GM18907 (cell line): ENCODE data around the gene DDX20.

Experiments used
- ATAC-seq: cut with Tn5 transposase; IDR thresholded peaks from one replicate; pipeline ENCODE4 v1.9.1; 2021; ENCODE audit warnings: mild to moderate bottlenecking, moderate library complexity; ENCODE audit not compliant: unreplicated experiment

DDX20 gene

DNA sequence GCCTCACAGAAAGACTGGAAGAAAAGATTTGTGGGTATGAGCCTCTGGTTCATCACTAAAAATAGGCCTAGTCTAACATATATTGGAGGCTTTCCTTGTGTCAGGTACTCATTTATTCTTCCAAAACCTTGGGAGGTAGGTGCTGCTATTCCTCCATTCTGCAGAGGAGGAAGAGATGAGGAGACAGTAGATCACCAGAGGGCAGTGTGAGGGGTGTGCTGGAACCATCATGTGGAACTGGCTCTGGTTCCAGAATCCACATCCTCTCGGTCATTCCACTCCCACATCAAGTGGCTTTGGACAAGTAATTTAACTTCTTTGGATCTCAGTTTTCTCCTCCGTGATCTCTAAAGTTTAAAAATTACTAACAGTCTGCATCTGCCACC is 9.1 kb upstream of the DDX20 start:
- no peak for ATAC-seq

DNA sequence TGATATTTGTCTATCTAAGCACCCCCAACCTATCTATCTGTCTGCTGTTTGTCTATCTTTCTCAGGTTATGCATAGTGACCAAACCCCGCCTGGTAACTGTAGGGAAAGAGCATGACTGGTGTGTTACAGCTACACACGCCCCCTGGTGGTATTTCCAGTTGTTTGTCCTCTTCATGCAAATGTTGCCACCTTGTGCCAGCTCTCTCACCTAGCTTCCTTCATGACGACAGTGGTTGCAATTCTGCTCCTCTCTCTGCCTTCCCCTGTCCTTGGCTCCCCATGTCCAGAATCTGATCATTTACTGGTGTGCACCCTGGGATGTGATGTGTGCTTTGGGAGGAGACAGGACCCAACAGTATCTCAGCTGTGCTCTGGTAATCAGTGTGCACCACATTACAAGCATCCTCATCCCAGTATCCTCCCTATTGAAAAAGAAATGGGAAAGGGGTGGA is 8.4 kb upstream of the DDX20 start:
- no peak for ATAC-seq

DNA sequence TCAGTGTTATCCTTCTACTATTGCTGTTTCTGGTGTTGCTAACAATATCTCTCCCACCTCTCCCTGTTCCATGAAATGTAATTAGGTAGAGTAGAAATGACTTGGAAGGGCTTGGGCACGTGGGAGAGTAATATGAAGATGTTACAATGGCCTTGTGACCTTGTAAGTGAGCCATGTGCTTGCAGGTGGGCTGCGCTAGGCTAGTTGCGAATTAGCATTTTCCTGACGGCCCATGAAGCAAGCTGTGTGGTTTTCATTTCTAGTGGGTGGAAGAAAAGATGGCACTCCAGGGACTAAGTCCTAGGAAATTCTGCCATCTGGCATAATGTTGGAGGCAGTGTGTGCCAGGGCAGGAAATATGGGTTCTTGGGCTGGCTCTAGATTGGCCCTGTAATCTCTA is 7.8 kb upstream of the DDX20 start:
- ATAC-seq: no peak

DNA sequence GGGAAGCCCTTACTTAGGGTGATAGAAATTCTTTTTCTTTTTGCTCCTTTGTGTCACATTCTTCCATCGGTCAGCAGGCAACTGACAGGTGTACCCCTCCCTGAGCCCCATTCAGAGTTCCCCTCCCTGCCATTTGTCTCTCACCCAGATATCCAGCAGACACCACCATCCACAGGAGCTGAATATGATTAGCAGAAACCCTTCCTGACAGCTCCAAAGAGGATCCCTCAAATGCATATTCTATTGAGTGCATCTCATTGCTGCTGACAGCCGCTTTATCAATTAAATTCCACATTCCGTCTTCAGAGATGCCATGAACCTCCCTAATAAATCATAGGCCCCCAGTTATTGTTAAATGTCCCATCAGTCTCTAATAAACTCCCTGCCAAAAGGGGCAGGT is 6.1 kb upstream of the DDX20 start:
- ATAC-seq: no peak

DNA sequence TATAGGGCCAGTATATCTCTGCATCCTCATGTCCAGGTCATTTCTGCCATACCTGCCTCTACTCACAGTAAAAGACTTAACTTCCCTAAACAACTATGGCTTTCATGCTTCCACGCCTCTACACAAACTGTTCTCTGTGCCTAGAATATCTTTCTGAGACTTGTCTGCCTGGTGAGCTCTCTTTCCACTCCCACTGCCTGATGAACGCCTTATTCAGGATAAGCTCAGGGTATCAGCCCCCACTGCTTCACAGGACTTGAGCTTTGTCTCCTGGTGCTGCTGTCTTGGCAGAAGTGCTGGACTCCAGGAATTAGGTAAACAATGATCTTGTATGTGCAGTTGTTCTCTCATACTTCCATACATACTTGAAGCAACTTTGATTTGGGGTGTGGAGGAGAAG is 4.8 kb upstream of the DDX20 start:
- no peak for ATAC-seq

DNA sequence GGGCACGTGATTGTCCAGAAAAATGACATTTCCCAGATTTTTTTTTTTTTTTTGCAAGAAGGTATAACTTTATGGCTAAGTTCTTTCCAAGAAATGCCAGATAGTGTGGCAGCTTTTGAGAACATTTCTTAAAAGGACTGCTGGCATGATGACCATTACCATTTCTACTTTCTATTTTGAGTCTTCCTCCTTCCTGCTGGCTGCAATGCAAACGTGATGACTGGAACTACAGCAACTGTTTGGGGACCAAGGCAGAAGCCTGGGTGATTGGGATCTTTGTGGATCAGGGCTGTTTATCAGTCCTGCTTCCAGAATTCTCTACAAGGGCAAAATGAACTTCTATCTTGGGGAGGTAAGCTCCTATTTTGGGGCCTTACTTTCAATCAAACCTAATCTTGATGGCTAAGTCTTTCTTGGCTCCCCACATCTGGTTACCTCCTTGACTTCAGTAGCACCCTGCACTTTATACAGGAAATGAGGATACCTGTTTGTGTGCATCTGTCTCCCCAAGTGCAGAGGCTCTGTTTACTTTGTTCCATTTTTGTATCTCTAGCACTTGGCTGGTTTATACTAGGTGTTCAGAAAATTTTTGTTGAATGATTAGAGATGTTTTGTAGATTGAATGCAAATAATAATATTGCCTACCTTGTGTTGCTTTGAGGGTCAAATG is 3.7 kb upstream of the DDX20 start:
- ATAC-seq: no peak

DNA sequence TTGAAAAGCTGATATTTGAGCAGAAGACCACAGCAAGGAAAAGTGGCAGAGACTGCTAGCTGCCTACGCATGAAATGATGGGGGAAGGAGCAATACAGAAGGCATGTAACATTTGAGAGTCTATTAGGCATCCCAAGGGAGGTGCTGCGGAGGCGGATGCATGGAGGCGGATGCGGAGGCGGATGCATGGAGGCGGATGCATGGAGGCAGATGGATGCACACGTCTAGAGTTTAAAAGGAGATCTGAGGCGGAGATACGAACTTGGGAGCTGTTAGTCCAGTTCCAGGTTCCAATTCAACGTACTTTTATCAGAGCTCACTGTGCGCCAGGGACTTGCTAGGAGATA is 744 bp upstream of the DDX20 start:
- peak; percentile 16 for ATAC-seq

DNA sequence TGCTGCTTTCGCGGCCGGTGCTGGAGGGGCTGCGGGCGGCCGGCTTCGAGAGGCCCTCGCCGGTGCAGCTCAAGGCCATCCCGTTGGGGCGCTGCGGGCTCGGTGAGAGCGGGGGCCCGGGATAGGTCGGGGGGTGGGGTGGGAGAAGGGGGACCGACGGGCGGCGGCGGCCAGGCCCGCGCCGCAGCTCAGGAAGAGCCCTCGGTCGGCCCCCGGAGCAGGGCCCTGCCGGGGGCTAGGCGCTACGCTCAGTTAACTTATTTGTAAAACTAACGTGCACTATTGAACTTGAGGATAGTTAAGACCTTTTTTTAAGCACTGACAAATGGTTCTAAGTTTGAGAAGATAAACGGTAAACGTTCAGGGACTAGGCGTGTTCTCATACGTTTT is 418 bp downstream of the DDX20 start:
- ATAC-seq: peak; percentile 13

DNA sequence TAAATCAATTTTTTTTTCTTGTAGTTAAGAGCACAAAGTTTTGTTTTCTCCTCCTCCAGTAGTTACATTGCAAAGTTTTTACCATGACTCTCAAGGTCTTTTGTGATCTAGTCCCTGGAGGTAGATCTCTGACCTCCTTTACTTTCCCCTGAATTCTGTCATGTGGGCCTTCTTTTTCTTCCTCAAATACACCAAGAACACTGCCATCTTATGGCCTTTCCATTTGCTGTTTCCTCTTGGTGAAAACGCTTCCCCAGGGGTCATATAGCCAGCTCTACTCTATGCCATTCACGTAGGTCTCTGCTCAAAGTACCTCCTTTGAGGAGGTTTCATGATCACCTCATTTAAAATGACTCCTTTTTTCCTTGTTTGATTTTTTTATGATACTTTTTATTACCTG is 2.7 kb downstream of the DDX20 start:
- ATAC-seq: no peak

DNA sequence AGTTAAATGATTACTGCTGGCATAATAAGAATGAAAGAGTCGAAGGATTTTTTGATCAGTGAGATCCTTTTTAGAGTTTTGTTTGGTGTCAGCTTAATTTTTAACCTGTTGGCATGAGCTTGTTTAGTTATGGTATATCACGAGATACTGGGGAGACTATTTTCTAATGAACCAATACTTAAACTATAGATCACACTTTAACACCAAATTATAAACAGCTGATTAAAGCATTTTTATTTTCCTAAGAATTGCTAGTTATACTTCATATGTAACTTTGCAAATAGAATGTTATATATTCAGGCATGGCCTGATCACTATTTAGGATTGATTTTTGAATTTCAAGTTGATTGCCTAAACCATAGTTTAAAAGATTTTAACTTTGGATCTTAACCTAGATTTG is 6.0 kb downstream of the DDX20 start:
- ATAC-seq: no peak

DNA sequence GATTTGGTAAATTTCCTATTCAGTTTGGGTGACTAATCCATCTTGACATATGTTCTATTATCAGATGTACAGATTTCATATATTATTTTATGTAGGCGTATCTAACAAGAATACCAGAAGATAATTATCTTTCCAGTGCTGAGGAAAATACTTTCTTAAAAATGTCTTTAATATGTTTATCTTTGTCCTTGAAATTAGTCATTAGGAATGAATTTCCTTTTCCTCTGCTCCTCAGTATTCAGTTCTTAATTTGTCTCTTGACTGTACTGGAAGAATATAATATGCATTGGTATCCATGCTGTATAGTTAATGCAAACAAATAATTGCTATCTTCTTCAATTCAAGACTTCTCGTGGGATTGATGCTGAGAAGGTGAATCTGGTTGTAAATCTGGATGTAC is 6.6 kb downstream of the DDX20 start:
- ATAC-seq: no peak

DNA sequence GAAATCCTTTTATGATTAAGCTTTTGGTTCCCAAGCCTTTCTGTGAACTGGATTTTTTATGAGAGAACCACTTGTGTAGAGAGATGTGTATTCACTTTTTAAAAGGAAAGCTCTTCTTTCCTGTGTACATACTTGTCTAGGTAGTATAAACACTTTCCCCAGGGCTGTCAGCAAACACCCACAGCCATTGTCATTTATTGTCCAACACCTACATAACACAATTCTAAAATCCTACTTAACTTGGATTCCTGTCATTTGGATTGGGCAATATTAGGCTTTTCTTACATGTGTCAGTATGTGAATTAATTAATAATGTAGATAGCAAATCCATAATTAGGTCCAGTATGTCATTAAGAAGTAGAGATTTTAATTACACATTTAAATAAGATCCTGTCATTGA is 12.3 kb downstream of the DDX20 start:
- no peak for ATAC-seq

DNA sequence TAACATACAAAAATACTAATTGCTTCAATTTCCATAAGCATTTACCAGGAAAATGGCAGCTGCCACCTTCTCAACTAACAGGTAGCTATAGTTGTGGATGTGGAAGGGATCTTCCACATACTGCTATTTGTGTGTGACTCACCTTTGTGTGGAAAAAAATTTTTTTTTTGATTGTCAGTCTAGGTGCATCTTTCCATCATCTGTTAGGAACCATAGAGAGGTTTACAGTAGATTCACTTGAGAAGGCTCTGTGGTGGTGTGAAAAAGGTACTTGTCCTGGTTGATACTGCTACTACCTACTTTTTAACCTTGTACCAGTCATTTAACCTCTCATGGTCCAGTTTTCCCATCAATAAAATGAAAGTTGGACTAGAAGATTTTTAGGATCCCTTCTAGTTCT is 12.9 kb downstream of the DDX20 start:
- no peak for ATAC-seq

DNA sequence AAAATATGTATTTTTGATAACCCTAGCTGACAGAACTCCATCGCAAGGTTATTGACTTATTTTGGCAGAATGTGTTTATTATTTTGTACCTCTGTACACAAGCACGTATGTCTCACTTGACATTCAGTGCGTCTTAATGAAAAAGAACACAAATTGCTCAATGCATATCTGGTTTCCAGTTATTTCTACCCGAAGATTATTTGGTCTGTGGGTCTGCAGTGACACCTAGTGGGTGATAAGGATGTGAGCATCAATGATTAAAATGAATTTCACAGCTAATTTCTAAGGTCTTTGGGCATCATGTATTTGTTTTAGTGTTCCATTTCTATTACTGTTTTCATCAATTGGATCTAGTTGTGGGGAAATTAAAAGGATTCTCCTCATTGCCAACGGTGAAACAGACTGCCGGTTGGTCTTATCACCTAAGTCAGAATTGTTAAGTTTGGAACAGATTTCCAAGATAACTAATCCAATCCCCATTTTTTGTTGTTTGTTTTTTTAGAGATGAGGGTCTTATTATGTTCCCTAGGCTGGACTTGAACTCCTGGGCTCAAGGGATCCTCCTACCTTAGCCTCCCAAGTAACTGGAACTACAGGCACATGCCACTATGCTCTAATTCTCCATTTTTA is 13.9 kb downstream of the DDX20 start:
- ATAC-seq: no peak

DNA sequence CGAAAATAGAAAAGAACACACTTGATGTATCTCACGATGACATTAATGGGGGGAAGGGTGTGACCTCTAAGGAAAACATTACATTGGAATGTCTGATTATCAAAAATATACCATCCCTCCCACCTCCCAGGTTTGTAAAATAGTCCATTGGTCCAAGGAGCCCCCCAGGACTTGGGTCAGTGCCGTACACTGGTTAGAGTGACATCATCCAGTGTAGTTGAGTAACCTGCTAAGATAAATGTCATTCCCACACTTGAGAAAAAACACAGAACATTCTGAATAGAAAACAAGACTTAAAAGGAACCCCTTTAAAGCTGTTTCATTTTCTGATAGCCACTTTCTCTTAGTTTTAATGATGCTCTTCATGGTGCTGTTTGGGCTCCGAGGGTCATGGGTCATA is 15.2 kb downstream of the DDX20 start:
- no peak for ATAC-seq

DNA sequence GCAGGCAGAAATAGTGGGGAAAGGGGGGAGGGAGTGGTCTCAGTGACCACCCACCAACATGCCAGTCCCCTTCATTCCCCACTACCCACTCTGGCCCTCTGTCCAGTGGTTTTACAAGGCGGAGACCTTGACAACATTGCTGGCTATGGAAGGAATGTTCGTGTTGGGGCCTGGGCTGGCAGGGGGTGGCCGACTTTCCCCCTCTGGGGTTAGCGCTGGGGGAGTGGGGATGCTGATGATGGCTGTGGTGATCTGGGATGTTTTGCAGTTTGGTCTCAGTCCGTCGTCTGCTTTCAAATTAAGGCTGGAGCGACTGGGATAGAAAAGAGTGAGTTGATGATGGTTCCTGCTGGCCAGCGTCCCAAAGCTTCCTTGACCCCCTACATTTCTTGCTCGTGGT is 20.3 kb downstream of the DDX20 start:
- no peak for ATAC-seq

DNA sequence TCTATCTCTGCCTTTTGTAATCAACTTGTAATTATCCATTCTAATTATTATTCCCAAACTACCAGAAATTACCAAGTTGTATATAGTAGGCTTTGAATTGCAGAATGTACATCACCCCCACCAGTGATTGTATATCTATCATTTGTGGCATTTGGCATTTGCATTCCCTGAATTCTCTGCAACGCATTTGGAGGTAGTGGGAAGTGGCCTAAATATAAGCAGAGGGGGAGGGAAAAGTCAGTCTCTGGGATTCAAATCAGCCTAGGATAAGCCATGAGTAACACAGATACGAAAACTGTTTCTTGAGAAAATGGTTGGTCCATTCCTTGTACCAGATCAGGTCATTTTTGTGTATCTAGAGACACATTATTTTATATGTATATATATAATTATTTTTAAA is 20.7 kb downstream of the DDX20 start:
- no peak for ATAC-seq

DNA sequence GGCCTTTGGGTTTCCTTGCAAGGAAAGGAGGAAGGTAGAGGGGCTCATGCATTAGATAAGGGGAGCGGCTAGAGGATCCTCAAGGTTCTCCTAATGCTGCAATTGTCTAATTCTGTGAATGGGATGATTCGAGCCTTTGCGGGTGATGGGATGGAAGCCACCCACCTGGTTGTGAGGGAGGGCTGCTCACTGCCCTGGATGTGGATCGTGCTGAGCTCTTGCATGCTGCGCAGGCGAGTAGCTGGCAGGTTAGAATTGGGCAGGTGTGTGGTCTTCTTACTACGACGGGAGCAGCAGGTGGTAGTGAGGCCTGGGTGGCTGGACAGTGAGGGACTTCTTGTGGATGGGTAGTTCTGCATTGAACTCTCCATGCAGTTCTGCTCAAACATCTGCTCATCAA is 21.2 kb downstream of the DDX20 start:
- no peak for ATAC-seq

DNA sequence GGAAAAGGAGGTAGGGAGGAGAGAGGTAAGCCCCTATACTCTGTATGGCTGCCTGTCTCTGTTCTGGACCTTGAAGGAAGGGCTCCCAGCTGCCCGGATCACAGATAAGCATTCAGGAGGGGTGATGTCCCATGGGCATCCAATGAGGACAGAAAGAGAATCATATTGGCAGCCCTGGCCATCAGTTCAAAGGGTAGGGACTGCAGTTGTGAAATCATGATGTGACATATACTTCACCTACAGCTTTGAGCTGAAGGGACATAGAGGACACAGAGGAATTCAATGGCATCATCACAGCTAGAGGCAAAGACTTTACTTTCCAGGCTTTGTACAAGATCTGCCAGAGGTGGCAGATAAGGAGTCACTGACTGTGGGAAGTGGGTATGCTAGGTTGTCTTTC is 21.6 kb downstream of the DDX20 start:
- ATAC-seq: no peak

DNA sequence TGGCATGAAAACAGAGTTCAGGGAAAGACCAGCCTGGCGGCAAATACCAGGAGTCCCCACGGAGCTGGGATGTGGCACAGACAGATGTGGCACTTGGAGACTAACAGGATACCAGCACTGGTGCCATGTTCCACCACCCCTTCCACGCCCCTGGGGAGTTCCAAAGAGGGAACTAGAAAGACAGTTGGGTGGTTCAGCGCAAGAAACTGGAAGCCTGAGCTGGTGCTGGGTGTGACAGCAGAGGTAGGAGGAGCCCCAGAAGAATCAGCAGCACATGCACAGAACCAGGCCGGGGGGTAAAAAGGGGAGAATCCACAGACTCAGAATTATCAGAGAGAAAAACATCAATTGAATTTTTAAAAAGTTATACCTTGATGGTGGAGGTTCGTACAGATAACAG is 22.4 kb downstream of the DDX20 start:
- ATAC-seq: no peak

DNA sequence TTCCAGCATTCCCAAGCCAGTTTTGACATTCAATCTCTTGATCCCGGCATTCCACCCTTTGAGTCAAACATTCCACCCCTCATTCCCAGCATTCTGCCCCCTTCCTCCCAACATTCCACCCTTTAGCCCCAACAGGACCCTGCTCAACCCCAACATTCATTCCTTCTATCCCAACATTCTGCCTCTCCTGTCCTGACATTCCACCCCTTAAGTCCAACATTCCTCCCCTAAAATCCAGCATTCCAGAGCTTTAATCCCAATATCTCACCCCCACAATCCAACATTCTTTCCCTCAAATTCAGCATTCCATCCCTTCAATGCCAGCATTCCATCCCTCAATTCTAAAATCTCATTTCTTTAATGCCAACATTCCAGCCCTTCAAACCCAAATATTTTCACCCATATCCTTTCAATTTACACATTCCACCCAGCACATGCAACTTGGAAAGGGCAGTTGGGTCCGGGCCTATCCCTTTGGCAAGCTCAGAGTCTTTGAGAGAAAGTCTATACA is 22.9 kb downstream of the DDX20 start:
- ATAC-seq: no peak

DNA sequence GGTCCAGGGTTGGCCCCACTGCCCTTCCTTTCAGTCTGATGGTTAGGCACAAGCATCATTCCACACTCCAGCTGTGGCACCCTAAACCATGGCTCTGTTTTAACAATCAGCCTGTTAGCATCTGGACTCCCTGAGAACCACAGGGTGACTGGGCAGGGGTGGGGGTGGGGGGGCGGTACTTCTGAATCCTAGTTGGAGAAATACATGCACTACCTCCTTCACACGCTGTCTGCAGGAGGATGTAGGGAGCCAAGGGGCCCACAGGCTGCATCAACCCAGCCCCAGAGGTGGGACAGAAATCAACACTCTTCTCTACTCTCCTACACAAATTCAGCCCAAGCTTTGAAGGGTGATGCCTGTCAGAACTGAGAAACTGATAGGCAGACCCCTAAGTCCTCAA is 23.8 kb downstream of the DDX20 start:
- no peak for ATAC-seq
